ENCODE results near the gene KCTD21.
A peak's percentile ranks its signal among the peaks of the same experiment; 100 is the strongest.

KCTD21 gene

DNA sequence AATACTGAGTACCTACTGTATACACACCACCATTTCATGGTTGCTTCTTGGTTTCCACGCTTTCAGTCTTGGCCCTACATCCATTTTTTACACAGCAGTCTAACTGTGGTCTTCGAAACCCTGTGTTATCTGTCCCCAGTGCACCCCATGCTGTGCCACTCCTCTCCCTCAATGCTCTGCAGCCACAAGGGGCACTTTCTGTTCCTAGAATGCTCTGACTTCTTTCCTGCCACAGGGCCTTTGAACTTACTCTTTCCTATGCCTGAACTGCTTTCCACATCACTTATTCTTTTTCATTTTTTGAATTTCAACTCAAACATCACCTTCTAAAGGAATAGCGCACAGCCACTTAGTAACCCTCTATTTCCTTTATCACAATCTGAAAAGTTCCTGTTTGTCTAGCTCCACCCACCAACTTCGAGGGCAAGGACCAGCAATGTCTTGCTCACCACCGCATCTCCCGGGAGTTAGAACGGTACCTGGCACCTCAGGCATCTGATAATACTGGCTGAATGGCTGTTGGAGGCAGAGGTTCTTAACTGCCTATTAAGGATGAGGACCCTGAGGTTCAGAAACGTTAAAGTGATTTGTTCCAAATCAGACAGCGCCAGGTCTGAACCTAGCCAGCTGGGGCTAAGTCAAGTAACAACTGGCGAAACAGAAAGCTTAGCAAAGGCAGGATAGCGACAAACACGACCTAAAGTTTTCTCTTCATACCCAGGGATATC lies 49.6 kb downstream of the KCTD21 start:
- DNase-seq, result peak in 3 of 6 experiments; percentile 6 to 18 (median 11)

DNA sequence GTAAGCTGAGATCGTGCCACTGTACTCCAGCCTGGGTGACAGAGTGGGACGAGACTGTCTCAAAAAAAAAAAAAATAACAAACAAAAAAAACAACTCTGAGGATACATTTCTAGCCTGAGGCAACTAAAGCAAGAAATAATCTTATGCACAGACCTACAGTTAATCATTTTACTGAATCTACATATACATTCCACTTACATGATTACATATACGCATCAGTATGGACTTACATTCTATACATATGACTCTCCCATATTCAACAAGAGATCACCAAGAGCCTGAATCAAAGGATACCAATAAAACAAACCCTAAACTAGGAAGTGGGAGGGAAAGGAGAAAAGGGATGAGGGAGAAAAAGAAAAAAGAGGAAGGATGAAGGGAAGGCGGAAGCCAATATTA lies 50.1 kb downstream of the KCTD21 start:
- no peak for DNase-seq

DNA sequence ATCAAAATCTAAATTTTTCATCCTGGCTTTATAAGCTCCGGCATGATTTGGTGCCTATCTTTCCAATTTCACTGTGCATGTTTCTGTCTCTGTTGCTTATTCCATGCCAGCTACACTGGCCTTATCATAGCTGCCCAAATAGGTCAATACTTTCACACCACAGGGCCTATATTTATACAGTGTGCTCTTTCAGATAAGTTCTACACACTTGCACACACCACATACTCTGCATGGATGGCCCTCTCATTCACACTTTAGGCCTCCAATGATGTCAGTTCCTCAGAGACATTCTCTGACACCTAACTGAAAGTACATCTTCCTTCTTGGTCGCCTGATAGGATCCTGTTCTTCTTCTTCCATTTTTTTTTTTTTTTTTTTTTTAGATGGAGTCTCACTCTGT lies 56.0 kb downstream of the KCTD21 start:
- no peak for DNase-seq

DNA sequence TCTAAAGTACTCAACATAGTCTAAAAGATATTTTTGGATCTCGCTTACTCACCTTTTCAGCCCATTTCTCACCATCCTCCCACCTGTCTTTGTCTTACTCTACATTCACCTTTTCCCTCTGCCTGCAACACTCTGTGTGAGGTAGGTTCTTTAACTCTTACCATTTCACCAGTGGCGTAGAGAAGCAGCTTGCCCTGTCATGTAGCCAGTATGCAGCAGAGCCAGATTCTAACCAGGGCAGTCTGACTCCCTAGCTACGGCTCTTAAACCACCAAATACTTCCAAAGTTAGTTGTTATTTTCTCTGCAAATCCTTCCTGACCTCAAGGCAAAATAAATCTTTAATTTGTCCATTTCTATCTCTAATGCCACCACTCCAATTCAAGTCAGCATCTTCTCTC lies 56.5 kb downstream of the KCTD21 start:
- DNase-seq, result no peak

DNA sequence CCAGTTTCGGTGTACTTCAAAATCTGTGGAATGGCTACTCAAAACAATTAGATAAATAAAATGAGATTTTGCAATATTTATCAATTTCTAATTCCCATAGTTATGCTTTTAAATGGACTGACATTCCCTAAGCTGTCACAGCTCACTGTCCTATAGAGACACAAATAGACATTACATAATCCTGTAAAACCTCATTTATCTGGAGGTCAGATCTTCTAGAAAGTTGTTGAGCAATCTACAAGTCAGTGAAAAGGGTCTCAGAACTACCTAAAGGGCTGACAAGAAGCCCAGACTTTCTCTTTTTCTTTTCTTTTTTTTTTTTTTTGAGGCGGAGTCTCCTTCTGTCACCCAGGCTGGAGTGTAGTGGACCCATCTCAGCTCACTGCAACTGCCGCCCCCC lies 61.0 kb downstream of the KCTD21 start:
- DNase-seq, result no peak

Measured in stimulated activated naive CD4-positive, alpha-beta T cell (primary cell).